ENCODE measurements around the gene SMC3.

- TF ChIP-seq POLR2AphosphoS5 (IDR thresholded peaks at IDR 0.05; ENCODE audit: low read depth, low read length) (no peak), TAF1 (IDR thresholded peaks at IDR 0.05; ENCODE audit: borderline replicate concordance, low read depth, low read length) (no peak), POLR2A (IDR thresholded peaks at IDR 0.05; ENCODE audit: low read depth, low read length) (no peak)
Measured at GRCh38 chr10:110609605-110610004, 42.1 kb downstream of the SMC3 start.

Data from GM12892 (cell line).